Stimulated activated CD4-positive, alpha-beta T cell treated with anti-CD3 and anti-CD28 coated beads, Interleukin-2, amount 100 ng/mL, for 24 hours (primary cell): ENCODE data around the gene GSK3A.

Source experiments
- DNase-seq, 2 donors: peaks; one replicate each; pipeline ENCODE4 v3.0.0-alpha.2; 2020

GSK3A gene

DNA sequence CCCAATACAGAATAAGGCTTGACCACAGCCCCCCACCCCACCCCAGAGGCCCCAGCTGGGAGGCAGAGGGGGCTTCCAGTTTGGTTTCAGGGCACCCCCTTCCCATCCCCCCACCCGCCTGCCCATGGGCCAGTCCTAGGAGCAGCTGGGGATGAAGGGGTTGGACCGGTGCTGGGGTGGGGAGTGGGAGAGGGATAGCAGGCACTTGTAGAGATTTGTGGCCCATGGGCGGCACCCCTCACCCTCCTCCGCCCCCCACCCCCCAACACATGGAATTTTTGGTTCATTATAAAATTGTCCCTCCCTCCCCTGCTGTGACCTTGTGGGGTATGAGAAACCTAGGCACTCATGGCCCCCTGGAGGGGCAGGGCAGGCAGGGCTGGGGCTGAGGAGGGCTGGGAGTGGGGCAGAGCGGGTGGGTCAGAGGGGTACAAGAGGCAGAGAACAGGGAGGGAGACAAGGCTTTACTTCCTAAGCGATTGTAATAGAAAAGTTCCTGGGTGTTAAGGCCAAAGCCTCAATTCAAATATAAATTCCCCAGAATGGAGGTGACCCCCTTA is 5.3 kb upstream of the GSK3A start:
- DNase-seq, result no peak

DNA sequence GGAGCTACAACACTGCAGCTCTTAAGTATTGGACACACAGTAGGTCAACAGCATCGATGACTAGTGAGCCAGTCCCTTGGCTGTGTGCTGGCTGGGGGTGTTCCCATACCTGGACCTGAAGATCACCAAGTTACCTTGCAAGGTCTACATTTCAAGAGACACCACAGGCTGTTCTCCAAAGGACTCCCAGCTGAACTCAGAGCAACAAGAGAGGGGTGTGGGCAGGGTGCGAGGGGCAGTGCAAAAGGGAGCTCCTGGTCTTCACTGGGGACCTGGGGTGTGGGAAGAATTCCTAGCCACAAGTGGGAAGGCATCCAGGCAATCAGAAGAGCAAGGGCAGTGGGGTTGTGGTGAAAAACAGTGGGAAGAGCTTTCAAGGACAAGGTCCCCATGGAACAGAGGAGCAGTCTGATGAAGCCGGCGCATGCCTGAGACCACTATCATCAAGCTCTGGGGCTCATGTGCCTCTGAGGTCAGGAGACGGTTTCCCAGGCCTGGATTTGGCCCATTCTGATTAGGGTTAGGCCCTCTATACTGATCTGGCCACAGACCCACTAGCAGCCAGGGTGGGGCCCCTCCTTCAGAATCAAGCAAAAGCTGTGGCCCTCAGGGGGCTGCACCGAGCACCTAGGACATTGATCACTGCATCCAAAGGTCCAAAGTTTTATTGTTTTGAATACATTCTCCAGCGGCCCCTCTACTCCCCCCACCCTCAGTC is 4.7 kb upstream of the GSK3A start:
- no peak for DNase-seq

DNA sequence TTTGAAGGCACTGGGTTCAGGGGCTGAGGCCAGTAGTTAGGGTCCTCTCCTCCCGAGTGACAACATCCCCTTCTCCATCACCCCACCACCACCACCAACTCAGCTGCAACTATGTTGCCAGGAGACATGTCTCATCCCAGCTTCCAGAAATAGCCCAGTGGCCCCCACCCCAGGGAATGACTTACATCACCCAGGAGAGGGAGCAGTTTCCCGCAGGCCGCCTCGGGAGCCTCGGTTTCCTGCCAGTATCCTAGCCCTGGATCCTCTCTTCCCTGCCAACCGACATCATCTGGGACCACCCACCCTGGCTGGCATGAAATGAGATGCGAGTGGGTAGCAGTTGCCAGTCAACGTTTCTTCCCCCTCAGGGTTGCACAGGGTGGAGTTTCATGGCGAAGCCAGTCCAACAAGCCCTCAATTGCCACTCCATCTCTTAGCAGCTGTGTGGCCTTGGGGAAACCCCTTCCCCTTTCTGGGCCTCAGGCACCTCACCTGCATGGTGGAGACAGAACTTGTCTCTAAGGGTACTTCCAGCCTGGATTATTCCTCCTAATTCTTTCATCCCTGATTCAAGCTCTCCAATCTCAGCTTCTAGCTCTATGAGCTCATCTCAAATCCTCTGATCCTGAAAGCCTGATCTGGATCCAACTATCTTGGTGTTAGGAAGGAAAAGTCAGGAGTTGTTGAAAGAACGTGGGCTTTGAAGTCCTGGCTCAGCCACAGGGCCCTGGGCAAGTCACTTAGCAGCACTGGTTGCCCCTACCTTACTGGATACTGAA is 3.9 kb upstream of the GSK3A start:
- DNase-seq, result no peak

DNA sequence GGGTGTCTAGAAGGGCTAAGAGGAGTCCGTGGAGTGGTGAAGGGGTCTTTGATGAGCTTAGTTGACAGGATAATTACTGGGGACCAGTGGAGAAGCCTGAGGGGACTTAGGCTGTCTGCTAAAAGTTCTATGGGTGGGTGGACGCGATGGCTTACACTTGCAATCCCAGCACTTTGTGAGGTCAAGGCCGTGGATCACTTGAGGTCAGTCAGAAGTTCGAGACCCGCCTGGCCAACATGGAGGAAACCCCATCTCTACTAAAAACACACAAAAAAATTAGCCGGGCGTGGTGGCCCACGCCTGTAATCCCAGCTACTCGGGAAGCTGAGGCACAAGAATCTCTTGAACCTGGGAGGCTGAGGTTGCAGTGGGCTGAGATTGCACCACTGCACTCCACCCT is 2.8 kb upstream of the GSK3A start:
- no peak for DNase-seq

DNA sequence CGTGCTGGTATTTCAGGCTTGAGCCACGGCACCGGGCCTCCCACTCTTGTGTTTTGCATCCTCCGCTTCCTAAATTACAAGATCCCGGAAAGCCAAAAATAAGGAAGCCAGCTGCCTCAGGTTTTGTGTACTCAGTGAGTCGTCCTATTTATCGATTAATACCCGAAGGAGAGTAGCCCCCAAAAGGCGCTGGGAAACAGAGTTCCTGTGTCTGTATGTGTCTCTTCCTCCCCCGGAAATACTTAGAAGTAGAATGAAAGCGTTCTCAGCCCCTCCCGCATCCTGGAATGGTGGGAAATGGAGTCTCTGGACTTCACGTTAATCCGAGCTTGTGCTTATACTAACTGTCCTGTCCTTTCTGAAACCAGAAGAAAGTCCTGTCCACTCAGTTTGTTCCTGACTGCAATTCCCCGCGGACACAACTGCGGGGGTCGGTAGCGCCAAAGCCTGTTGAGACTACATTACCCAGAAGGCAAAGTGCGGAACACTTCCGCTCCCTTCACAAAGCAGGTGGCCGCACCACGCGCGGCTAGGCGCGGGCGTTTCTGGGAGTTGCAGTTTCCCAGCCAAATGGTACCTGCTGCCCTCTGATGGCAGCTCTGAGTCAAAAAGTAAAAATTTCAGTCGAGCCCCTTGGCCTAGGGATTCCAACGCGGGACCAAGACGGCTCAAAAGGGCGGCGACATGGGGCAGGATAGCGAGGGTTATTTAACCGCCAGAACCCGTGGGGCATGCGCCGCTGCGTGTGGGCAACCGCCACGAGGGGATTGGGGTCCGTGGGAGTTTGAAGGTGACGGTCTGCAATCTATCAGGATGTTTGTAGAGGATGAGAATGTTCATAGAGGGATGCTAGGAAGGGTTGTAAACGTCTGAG is 2.2 kb upstream of the GSK3A start:
- peak; percentile 91 for DNase-seq

DNA sequence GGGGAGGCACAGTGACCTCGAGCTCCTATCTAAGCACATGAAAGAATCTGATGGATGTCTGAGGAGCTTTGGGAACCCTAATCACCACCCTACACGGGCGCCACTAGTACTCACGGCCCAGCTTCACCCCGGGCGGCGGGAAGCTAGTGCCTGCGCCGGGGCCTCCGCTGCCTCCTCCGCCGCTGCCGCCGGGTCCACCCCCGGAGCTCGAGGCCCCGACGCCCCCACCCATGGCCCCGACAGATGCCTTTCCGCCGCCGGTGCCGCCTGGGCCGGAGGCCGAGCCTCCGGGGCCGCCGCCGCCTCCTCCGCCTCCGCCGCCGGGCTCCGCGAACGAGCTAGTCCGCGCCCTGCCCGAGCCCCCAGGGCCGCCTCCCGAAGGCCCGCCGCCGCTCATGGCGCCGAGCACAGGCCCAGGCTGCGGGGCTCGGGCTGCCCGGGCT is 312 bp downstream of the GSK3A start:
- DNase-seq, result peak; percentile 43 to 49

DNA sequence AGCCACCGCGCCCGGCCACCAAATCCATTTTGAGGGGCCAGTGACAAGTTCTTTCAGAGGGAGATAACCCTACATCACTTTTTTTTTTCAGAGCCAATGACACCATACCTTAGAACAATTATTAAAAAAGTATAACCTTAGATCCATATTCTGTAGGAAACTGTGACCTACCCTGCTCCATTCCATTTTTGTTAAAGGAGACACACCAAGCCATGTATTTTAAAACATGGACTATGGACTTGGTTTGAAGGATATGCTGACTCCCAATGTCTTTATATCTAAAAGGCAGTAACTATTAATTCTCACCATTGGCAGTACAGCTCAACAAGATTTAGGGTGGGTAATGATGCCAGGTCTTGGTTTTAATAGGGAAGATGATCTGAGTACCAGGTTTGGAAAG is 1.1 kb downstream of the GSK3A start:
- DNase-seq, result no peak

DNA sequence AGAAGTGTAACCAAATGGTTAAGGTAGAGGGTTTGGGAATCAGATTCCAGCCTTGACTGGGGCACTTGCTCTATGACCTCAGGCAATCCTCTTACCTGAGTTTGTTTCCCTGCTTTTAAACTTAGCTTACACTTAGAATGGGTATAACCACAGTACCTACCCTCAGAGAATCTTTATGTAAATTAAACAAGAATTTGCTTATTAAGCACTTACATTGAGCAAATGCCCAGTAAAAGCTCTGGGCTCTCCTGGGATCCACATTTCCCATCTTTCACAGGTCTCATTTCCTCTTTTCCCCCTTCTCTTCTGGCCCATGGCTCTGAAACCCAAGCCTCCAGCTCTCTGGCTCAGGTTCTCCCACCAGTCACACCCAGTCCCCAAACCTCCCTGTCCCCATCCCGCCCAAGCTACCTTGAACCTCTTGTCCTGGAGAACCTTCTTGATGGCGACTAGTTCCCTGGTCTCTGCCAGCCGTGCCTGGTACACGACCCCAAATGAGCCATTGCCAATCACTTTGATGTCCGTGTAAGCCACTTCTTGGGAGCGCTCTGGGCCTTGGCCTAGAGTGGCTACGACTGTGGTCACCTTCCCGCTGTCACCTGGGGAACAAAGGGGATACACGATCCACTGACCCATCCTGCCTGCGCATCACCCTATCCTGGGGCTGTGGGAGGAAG is 2.7 kb downstream of the GSK3A start:
- DNase-seq, result no peak

DNA sequence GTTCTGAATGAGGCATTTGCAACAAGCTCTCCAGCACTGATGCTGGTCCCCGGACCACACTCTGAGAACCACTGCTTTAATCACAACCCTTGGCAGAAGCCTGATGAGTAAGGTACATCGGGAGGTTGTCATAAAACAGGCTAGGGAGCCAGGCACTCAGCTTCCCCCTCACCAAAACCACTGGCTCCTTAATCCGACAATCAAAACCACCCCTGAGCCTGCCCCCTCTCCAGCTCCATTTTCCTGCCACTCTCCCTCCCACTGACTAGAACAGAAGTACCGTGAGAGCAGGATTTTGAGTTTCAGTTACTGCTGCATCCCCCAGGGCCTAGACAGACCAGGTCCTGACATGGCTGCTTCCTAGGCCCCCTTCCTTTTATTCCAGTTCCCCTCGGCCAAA is 7.2 kb downstream of the GSK3A start:
- no peak for DNase-seq

DNA sequence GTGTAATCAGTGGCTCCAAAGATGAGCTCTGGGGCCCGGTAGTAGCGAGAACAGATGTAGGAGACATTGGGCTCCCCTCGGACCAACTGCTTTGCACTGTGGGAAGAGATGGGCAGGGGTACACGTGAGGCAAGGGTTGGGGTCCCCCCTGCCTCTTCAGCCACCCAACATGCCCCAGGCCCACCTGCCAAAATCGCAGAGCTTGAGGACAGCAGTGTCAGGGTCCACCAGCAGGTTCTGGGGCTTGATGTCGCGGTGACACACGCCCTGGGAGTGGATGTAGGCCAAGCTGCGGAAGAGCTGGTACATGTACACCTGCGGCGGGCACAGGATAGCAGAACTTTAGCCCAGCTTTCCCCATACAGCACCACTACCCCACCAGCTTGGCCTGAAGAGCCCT is 8.0 kb downstream of the GSK3A start:
- no peak for DNase-seq

DNA sequence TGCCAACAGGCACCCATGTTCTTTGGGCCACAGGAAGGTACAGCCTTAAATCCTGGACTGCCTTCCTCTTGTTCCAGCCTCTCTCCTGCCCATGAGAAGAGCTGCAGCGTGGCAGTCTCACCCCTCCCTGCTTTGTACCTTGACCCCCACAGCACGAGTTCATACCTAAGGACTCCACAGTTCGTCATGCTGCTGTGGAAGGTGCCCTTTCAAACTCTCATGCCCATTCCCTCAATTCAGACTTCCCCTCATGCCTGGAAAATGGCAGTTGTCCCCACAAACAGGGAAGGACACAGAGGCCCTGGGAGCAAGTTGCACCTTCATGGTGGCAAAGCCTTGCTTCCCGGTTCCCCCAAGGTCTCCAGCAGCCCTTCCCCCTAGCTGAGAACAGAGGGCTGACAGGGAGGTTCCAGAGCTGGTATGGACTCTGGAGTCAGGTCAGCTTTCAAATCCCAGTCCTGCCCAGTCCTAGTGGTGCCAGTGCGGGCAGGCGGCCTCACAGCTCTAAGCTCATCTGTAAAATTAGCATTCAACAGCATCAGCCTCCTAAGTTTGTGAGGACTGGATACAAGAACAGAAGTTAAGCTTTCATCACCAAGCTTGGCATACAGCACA is 8.6 kb downstream of the GSK3A start:
- no peak for DNase-seq

DNA sequence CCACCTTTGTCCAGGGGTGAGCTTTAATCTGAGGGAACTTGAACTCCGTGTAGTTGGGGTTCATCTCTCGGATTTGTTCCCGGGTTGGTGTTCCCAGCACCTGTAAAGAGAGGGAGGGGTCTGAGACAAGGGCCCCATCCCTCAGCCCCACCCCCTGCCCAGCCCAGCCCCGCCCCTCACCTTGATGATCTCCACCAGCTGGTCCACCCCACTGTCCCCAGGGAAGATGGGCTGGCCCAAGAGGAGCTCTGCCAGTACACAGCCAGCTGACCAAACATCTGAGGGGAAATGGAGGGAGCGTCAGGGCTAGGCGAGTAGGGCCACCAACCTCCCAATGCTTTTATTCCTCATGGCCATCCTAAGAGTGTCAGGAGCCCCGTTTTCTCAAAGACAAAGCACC is 9.3 kb downstream of the GSK3A start:
- DNase-seq, result no peak

DNA sequence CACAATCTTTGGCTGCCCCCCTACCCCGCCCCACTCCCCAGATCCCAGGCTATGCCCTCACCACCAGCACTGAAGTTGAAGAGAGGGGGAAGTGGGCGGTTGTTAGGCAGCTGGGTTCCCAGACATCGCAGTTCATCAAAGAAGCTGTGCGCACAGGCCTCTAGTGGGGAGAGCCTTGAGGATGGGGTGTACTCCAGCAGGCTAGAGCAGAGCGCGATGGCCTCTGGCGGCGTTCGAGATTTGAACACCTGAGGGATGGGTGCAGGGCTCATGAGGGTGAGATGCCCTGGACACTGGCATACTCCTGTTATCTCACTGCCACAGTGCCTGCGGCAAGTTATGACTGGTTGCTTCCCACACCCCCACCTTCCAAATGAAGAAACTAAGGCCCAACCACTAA is 10.0 kb downstream of the GSK3A start:
- no peak for DNase-seq

DNA sequence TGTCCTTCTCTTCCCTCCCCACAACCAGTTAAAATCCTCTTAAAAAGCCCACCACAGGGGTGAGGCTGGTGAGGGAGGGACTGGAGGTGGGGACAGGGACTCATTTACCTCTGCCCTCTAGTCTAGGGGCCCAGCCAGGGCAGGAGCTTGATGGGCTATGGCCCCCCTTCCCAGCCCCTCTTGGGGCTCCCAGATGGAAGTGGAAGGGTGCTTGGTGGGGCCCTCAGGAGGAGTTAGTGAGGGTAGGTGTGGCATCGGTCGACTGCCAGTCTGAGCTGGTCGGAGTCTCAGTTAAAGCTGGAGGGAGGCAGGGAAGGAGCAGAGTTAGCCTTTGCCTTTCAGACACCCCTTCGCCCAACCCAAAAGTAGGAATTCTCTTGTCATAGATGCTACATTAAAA is 11.8 kb downstream of the GSK3A start:
- no peak for DNase-seq

DNA sequence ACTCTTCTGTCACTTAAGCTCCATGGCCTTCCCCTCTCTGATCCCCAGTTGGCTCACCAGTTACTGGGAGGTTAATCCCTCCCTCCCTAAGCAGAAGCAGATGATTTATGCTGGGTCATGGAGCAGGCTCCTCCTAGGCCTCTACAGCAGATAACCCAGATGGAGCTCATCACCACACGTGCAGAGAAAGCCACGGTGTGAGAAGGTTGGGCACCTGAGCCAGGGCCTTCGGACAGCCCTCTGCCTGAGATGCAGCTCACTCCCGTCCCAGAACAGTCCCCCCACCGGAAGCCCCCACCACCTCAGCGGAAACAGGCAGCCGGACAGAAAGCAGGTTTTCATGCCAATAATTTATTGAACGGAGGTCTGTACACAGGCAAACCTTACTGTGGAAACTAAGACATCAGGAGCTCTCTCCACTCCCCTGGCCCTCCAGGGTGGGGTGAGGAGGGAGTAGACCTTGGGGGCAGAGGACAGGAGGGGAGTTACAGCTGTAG is 12.5 kb downstream of the GSK3A start:
- no peak for DNase-seq

DNA sequence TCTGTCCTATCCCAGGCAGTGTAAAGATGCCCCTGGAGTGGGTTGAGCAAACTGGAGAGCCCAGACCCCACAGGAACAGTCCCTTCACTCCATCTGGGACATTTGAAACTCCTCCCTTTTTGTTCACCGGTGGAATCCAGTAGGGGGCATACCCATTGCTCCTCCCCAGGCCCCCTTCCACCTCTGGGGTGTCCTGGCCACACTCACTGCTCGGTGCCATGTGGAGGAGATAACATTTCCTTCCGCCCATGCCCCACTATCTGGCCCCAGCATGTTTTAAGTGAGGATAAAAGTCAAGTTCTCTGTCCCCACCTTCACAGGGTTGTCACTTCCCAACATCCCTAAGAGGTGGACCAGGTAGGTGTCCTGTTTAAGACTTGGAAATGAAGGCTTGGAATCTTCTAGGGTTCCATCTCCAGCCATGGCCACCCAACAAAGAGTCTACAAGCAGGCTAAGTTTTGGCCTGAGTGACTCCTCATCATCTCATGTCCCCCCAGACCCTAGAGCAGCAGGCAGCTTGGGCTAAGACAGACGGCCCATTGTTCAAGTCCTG is 13.0 kb downstream of the GSK3A start:
- no peak for DNase-seq

DNA sequence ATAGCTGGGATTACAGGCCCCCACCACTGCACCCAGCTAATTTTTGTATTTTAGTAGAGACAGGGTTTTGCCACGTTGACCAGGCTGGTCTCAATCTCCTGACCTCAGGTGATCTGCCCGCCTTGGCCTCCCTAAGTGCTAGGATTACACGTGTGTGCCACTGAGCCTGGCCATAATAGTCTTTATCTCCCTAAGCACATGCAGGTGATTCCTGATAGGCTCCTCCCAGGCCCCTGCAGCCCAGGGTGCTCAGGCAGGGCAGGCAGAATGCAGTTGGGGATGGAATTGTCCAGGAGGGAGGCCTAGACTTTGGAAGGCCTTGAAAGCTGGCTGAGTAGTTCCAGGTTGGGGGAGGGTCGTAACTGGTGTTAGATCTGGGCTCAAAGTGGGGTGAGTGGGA is 13.8 kb downstream of the GSK3A start:
- no peak for DNase-seq

DNA sequence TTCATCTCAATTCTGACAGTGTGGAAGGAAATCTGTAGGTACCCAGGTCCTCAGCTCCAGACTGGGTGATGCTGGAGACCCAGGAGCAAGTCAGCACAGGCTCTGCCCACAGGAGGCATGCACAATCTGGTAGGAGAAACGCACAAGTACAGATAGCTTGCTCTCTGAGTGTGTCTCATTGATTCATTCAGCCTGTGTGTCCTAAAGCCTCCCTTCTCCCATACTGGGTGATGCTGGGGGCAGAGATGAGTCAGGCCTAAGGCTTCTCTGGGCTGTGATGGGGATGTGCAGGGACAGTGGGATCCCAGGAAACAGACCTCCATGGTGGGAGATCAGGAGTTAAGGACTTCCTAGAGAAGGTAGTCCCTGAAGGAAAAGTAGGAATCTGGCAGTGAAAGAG is 15.5 kb downstream of the GSK3A start:
- no peak for DNase-seq

DNA sequence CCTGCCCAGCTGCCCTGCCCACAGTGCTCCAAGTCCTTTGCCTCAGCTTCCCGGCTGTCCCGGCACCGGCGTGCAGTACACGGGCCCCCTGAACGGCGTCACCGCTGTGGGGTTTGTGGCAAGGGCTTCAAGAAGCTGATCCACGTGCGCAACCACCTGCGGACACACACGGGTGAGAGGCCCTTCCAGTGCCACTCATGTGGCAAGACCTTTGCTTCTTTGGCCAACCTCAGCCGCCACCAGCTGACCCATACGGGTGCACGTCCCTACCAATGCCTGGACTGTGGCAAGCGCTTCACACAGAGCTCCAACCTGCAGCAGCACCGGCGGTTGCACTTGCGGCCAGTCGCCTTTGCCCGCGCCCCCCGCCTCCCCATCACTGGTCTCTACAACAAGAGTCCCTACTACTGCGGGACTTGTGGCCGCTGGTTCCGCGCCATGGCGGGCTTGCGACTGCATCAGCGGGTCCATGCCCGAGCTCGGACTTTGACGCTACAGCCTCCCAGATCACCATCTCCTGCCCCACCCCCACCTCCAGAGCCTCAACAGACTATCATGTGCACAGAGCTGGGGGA is 16.6 kb downstream of the GSK3A start:
- DNase-seq, result no peak

DNA sequence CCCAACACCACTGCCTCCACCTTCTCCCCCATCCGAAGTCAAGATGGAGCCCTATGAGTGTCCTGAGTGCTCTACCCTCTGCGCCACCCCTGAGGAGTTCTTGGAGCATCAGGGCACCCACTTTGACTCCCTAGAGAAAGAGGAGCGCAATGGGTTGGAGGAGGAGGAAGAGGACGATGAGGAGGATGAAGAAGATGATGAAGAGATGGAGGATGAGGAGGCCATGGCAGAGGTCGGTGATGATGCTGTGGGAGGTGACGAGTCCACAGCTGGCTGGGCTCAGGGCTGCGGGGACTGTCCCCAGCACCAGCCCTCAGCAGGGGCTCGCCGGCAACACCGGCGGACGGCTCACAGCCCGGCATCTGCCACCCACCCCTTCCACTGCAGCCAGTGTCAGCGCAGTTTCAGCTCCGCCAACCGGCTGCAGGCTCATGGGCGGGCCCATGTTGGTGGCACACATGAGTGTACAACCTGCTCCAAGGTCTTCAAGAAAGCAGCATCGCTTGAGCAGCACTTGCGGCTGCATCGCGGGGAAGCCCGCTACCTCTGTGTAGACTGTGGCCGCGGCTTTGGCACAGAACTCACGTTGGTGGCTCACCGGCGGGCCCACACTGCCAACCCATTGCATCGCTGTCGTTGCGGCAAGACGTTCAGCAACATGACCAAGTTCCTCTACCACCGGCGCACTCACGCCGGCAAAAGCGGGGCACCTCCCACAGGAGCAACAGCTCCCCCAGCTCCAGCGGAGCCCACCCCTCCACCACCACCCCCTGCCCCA is 17.3 kb downstream of the GSK3A start:
- DNase-seq, result no peak

DNA sequence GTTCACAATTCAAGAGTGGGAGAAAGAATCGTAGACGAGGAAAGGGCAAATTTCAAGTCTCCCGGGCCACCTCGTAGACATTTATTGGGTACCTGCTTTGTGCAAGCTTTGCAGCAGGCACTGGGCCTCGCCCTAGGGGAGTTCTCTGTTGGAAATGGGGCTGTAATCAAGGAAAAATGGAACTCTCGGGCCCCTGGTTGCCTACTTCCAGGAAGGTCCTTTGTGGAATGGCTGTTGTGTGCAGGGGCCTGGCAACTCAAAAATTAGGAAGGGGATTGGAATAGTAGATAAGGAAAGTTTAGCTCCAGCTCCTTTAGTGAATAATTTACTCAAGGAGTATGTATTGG is 21.7 kb downstream of the GSK3A start:
- DNase-seq, result no peak
